Measurements from ENCODE around the gene SBF2.

SBF2 gene

DNA sequence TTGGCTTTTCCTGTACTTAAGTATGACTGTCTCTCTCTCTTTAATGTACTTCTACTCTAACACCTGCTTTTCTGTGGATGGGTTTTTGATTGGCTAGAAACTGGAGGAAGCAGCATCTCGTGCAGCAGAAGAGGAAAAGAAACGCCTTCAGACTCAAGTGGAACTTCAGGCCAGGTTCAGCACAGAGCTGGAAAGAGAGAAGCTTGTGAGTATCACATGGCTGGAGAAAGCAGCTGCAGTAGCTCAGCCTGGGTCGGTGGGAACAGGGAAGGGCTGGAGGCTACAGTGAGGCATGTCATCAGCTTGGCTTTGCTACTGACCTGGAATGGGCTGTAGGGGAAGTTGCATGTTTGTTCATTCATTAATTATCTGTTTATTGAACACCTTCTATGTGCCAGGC lies 555.9 kb downstream of the SBF2 start:
- no peak for DNase-seq

DNA sequence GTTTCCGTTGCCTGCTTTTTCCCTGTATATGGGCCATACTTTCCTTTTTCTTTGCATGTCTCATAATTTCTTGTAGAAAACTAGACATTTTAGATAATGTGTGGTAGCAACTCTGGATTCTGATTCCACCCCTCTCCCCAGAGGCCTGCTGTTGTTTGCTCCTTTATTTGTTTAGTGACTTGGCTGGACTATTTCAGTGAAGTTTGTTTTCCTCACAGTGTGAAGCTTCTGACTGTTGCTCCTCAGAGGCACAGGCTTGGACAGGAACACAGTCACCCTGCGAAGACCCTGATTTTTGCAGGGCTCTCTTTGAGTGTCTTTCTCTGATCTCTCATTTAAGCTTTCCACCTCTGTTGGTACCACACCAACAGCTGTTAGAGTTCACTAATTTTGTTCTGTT lies 557.7 kb downstream of the SBF2 start:
- no peak for DNase-seq

- no peak for DNase-seq
Observed at GRCh38 chr11:9735919-9736318, 558.1 kb downstream of the SBF2 start.

DNA sequence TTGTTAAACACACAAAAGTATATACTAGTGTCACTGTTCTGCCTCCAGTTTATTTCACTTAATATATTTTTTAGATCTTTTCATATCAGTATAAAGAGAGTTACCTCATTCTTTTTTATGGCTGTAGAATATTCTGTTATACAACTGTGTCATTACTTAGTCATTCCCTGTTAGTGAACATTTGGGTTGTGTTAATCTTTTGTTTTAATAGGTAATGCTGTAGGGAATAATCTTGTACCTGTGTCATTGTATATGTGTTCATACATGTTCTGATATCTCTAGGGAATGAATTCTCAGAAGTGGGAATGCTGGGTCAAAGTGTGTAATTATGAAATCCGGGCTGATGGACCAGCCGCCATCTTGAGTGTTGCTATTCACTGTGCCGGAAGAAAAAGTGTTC lies 558.8 kb downstream of the SBF2 start:
- no peak for DNase-seq

- DNase-seq, result no peak
Observed at GRCh38 chr11:9733212-9733611, 560.8 kb downstream of the SBF2 start.

DNA sequence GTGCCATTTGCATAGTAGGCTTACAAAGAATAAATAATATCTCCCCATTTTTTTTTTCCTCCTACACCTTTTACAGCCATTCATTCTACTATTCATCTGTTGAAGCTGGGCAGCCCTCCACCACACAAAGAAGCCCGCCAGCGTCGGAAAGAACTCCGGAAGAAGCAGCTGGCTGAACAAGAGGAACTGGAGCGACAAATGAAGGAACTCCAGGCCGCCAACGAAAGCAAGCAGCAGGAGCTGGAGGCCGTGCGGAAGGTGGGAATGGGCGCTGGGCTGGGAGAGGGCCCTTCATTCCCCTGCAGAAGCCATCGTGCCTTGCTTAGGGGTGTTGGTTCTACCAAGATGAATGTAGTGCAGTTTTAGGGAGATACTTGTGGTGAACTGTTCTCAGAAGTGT lies 561.6 kb downstream of the SBF2 start:
- DNase-seq, result no peak

GRCh38 chr11:9731256-9731655 lies 562.8 kb downstream of the SBF2 start:
- DNase-seq, result no peak
